Measurements from ENCODE around the gene GALNT13.

GALNT13 gene

GRCh38 chr2:154207288-154208047, 335.7 kb downstream of the GALNT13 start:
- DNase-seq (ENCODE audit: low spot score) (no peak), FAIRE-seq (no peak)

- no peak for DNase-seq (ENCODE audit: low spot score)
- FAIRE-seq = no peak
Measured at GRCh38 chr2:154223726-154224125, 352.0 kb downstream of the GALNT13 start.

GRCh38 chr2:154226931-154227330, 355.2 kb downstream of the GALNT13 start:
- DNase-seq (ENCODE audit: low spot score) = no peak
- no peak for FAIRE-seq

GRCh38 chr2:154228566-154229280, 357.0 kb downstream of the GALNT13 start:
- no peak for DNase-seq (ENCODE audit: low spot score)
- no peak for FAIRE-seq

- FAIRE-seq (no peak), DNase-seq (ENCODE audit: low spot score) (no peak)
Measured at GRCh38 chr2:154229966-154230365, 358.2 kb downstream of the GALNT13 start.

- FAIRE-seq (no peak), DNase-seq (ENCODE audit: low spot score) (no peak)
Measured at GRCh38 chr2:154231021-154231420, 359.3 kb downstream of the GALNT13 start.

GRCh38 chr2:154233231-154233630, 361.5 kb downstream of the GALNT13 start:
- DNase-seq (ENCODE audit: low spot score) (no peak), FAIRE-seq (no peak)

- FAIRE-seq (no peak), DNase-seq (ENCODE audit: low spot score) (no peak)
Measured at GRCh38 chr2:154238252-154238651, 366.5 kb downstream of the GALNT13 start.

- no peak for FAIRE-seq
- DNase-seq (ENCODE audit: low spot score) = no peak
Measured at GRCh38 chr2:154240316-154240715, 368.6 kb downstream of the GALNT13 start.

GRCh38 chr2:154240921-154241379, 369.2 kb downstream of the GALNT13 start:
- FAIRE-seq (no peak), DNase-seq (ENCODE audit: low spot score) (no peak)

GRCh38 chr2:154242687-154243086, 371.0 kb downstream of the GALNT13 start:
- DNase-seq (ENCODE audit: low spot score) (no peak), FAIRE-seq (no peak)

- no peak for DNase-seq (ENCODE audit: low spot score)
- no peak for FAIRE-seq
Measured at GRCh38 chr2:154243685-154244084, 372.0 kb downstream of the GALNT13 start.

GRCh38 chr2:154244932-154245331, 373.2 kb downstream of the GALNT13 start:
- FAIRE-seq (no peak), DNase-seq (ENCODE audit: low spot score) (no peak)

GRCh38 chr2:154247503-154247902, 375.8 kb downstream of the GALNT13 start:
- no peak for DNase-seq (ENCODE audit: low spot score)
- FAIRE-seq = no peak

GRCh38 chr2:154256136-154256535, 384.4 kb downstream of the GALNT13 start:
- DNase-seq (ENCODE audit: low spot score) (no peak), FAIRE-seq (no peak)

GRCh38 chr2:154259030-154259429, 387.3 kb downstream of the GALNT13 start:
- no peak for FAIRE-seq

GRCh38 chr2:154261473-154262027, 389.8 kb downstream of the GALNT13 start:
- DNase-seq (ENCODE audit: low spot score) (no peak), FAIRE-seq (no peak)

More at GRCh38 chr2:154259030-154259429, 387.3 kb downstream of the GALNT13 start:
- DNase-seq (ENCODE audit: low spot score) = no peak

- DNase-seq (ENCODE audit: low spot score) (no peak), FAIRE-seq (no peak)
Measured at GRCh38 chr2:154263206-154263605, 391.5 kb downstream of the GALNT13 start.

GRCh38 chr2:154264024-154264423, 392.3 kb downstream of the GALNT13 start:
- DNase-seq (ENCODE audit: low spot score) (peak; percentile 17), FAIRE-seq (no peak)

- DNase-seq (ENCODE audit: low spot score) = no peak
- no peak for FAIRE-seq
Measured at GRCh38 chr2:154267983-154268382, 396.3 kb downstream of the GALNT13 start.

- DNase-seq (ENCODE audit: low spot score) (no peak), FAIRE-seq (no peak)
Measured at GRCh38 chr2:154280543-154280942, 408.8 kb downstream of the GALNT13 start.

GRCh38 chr2:154289870-154290269, 418.1 kb downstream of the GALNT13 start:
- no peak for DNase-seq (ENCODE audit: low spot score)
- FAIRE-seq = no peak
